ENCODE results near the gene OGFOD2. TPM values are rescaled to one million over a fixed set of nuclear protein-coding genes. Genes with fewer than 3 reads are reported as not detected.

Gene OGFOD2
- total and polyA plus RNA-seq, 2 of the 13 experiments (the other 11 are each of a cell fraction or from before 2014, with no cell fraction given), result 13.2 to 14.6 TPM

DNA sequence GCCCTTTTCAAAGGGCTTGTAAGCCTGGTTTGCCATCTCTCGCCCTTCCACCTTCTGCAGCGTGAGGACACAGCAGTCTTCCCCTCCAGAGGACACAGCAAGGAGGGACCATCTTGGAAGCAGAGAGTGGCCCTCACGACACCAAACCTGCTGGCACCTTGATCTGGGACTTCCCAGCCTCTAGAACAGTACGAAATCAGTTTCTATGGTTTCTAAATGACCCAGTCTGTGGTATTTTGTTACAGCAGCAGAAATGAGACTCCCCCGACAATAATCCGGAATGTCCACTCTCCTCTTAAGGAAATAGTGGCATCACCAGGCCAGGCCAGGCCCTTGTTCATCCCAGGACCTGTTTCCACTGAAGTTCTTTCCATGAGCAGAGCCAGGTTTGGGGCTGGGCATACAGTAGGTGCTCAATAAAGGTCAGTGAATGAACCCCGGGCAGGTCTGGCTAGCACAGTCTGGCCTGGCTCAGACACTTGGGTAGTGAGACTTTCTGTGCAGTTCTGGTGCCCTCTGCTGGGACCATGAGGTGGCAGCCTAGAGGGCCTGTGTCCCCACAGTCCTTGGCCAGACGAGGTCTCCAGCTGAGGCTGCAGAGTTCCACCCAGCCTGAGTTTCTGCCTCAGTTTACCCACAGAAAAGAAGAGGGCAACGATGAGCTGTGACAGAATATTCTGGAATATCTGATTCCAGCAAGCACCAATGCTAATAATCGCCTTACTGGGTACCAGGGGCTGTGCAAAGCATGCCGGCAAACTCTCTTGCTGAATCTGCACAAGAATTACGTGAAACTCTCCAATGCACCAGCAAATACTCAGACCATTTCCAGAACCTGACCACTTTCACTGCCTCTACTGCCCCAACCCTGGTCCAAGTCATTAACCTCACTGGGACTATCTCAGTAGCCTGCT, 22.8 kb upstream of the OGFOD2 start (continued):
- TF ChIP-seq, protein P1, sequence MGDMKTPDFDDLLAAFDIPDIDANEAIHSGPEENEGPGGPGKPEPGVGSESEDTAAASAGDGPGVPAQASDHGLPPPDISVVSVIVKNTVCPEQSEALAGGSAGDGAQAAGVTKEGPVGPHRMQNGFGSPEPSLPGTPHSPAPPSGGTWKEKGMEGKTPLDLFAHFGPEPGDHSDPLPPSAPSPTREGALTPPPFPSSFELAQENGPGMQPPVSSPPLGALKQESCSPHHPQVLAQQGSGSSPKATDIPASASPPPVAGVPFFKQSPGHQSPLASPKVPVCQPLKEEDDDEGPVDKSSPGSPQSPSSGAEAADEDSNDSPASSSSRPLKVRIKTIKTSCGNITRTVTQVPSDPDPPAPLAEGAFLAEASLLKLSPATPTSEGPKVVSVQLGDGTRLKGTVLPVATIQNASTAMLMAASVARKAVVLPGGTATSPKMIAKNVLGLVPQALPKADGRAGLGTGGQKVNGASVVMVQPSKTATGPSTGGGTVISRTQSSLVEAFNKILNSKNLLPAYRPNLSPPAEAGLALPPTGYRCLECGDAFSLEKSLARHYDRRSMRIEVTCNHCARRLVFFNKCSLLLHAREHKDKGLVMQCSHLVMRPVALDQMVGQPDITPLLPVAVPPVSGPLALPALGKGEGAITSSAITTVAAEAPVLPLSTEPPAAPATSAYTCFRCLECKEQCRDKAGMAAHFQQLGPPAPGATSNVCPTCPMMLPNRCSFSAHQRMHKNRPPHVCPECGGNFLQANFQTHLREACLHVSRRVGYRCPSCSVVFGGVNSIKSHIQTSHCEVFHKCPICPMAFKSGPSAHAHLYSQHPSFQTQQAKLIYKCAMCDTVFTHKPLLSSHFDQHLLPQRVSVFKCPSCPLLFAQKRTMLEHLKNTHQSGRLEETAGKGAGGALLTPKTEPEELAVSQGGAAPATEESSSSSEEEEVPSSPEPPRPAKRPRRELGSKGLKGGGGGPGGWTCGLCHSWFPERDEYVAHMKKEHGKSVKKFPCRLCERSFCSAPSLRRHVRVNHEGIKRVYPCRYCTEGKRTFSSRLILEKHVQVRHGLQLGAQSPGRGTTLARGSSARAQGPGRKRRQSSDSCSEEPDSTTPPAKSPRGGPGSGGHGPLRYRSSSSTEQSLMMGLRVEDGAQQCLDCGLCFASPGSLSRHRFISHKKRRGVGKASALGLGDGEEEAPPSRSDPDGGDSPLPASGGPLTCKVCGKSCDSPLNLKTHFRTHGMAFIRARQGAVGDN (CRISPR knock-in tag; IDR thresholded peaks at IDR 0.05), result peak; percentile 43
- TF ChIP-seq NR3C1 (CRISPR knock-in tag; IDR thresholded peaks at IDR 0.05), result no peak
- peak; percentile 49; the same call in 1 of the 2 replicates for TF ChIP-seq IRF2 (CRISPR knock-in tag; IDR thresholded peaks at IDR 0.05)
- TF ChIP-seq SMAD3 (CRISPR knock-in tag; IDR thresholded peaks at IDR 0.05), result peak; percentile 71; the same call in 1 of the 2 replicates
- no peak for TF ChIP-seq RARG (CRISPR knock-in tag; IDR thresholded peaks at IDR 0.05; ENCODE audit: low read depth)
- no peak for TF ChIP-seq HOXD1 (CRISPR knock-in tag; IDR thresholded peaks at IDR 0.05)
- TF ChIP-seq MIXL1 (CRISPR knock-in tag; IDR thresholded peaks at IDR 0.05), result no peak
- TF ChIP-seq PRPF4 (IDR thresholded peaks at IDR 0.05; ENCODE audit: low read depth, low read length, poor library complexity, severe bottlenecking), result no peak
- TF ChIP-seq CHD2 (IDR thresholded peaks at IDR 0.05; ENCODE audit: low read depth, low read length), result no peak
- TF ChIP-seq, protein P2, sequence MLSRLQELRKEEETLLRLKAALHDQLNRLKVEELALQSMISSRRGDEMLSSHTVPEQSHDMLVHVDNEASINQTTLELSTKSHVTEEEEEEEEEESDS (CRISPR knock-in tag; IDR thresholded peaks at IDR 0.05; ENCODE audit: borderline replicate concordance), result no peak
- no peak for TF ChIP-seq ZNF567 (CRISPR knock-in tag; IDR thresholded peaks at IDR 0.05; ENCODE audit: borderline replicate concordance)
- TF ChIP-seq, protein P3, sequence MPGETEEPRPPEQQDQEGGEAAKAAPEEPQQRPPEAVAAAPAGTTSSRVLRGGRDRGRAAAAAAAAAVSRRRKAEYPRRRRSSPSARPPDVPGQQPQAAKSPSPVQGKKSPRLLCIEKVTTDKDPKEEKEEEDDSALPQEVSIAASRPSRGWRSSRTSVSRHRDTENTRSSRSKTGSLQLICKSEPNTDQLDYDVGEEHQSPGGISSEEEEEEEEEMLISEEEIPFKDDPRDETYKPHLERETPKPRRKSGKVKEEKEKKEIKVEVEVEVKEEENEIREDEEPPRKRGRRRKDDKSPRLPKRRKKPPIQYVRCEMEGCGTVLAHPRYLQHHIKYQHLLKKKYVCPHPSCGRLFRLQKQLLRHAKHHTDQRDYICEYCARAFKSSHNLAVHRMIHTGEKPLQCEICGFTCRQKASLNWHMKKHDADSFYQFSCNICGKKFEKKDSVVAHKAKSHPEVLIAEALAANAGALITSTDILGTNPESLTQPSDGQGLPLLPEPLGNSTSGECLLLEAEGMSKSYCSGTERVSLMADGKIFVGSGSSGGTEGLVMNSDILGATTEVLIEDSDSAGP (CRISPR knock-in tag; IDR thresholded peaks at IDR 0.05; ENCODE audit: borderline replicate concordance), result peak; percentile 66
- no peak for TF ChIP-seq ZFAT (CRISPR knock-in tag; conservative IDR thresholded peaks at IDR 0.05)
- no peak; the same call in 1 of the 2 replicates for TF ChIP-seq ZNF335 (CRISPR knock-in tag; IDR thresholded peaks at IDR 0.05)
- TF ChIP-seq, protein P4, sequence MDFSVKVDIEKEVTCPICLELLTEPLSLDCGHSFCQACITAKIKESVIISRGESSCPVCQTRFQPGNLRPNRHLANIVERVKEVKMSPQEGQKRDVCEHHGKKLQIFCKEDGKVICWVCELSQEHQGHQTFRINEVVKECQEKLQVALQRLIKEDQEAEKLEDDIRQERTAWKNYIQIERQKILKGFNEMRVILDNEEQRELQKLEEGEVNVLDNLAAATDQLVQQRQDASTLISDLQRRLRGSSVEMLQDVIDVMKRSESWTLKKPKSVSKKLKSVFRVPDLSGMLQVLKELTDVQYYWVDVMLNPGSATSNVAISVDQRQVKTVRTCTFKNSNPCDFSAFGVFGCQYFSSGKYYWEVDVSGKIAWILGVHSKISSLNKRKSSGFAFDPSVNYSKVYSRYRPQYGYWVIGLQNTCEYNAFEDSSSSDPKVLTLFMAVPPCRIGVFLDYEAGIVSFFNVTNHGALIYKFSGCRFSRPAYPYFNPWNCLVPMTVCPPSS (IDR thresholded peaks at IDR 0.05), result no peak
- no peak for TF ChIP-seq ETV6 (CRISPR knock-in tag; conservative IDR thresholded peaks at IDR 0.05)
- no peak for TF ChIP-seq ZNF232 (CRISPR knock-in tag; IDR thresholded peaks at IDR 0.05; ENCODE audit: borderline replicate concordance)
- TF ChIP-seq, protein P5, sequence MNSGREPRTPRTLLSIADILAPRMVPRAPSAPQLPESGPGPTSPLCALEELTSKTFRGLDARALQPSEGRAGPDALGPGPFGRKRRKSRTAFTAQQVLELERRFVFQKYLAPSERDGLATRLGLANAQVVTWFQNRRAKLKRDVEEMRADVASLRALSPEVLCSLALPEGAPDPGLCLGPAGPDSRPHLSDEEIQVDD (CRISPR knock-in tag; IDR thresholded peaks at IDR 0.05; ENCODE audit: borderline replicate concordance), result no peak
- TF ChIP-seq ZNF816 (CRISPR knock-in tag; IDR thresholded peaks at IDR 0.05; ENCODE audit: borderline replicate concordance), result no peak
- no peak for TF ChIP-seq ARHGAP35 (CRISPR knock-in tag; IDR thresholded peaks at IDR 0.05; ENCODE audit: borderline replicate concordance)

Measured in HepG2 (cell line).